A549 (cell line): Measurements from ENCODE around the gene TXN2. TPM values are rescaled to one million over a fixed set of nuclear protein-coding genes. Genes with fewer than 3 reads are reported as not detected.

Source experiments
- ATAC-seq, 2 experiments: fragments of 200-7000 bp in 1 of 2; fragments of >200 bp in 1 of 2; cut with Nextera tagmentation in 1 of 2; cut with Tn5 transposase in 1 of 2; 3 replicates each; pipeline versions ENCODE4 v1.8.0 to v1.9.1; 2018 to 2020; ENCODE audit warnings: mild to moderate bottlenecking in 1 of 2, moderate library complexity in 1 of 2
- CTCF ChIA-PET: fragments of 300-600 bp; sonication (Branson Sonifier 250); formaldehyde crosslinking; extraction: SDS; loops from one replicate; lab custom pipeline; 2021; ENCODE audit warnings: antibody characterized with exemption, inconsistent platforms; lab: Yijun Ruan, JAX
- POLR2A ChIA-PET: fragments of 350-600 bp; formaldehyde crosslinking; extraction: SDS; loops from one replicate; lab custom pipeline; 2021; ENCODE audit warnings: antibody characterized with exemption, inconsistent platforms; lab: Yijun Ruan, JAX
- DNase-seq, 2 experiments: peaks; one replicate each; pipeline versions ENCODE4 v3.0.0 to v3.0.0-alpha.2; 2011 to 2016; ENCODE audit warnings: low read depth in 1 of 2, low spot score in 1 of 2
- FAIRE-seq: peaks from 2 replicates; lab custom pipeline; 2011; peaks lifted over from hg19 to GRCh38; lab: Jason Lieb, UNC
- H3K27ac ChIP-seq, 2 experiments: fragments of >200 bp; sonication (Bioruptor Twin); formaldehyde crosslinking; 3 replicates each; pipeline ENCODE4 v1.5.1; 2016 to 2017
- H3K4me1 ChIP-seq: fragments of >200 bp; sonication (Bioruptor Twin); formaldehyde crosslinking; 3 replicates; pipeline ENCODE4 v1.6.1; 2016
- H3K4me2 ChIP-seq: fragments of >200 bp; sonication (Bioruptor Twin); formaldehyde crosslinking; 3 replicates; pipeline ENCODE4 v1.6.1; 2016
- H3K4me3 ChIP-seq: fragments of >200 bp; sonication (Bioruptor Twin); formaldehyde crosslinking; 3 replicates; pipeline ENCODE4 v1.5.1; 2016
- H3K9me3 ChIP-seq: fragments of >200 bp; sonication (Bioruptor Twin); formaldehyde crosslinking; 3 replicates; pipeline ENCODE4 v1.6.1; 2016
- BCL3 ChIP-seq: fragments of >200 bp; sonication (Bioruptor Twin); formaldehyde crosslinking; IDR thresholded peaks from 3 replicates; pipeline ENCODE4 v1.6.1; 2016
- BHLHE40 ChIP-seq: IDR thresholded peaks from 2 replicates; pipeline ENCODE4 v1.6.1; 2012; ENCODE audit warnings: low read depth, low read length, inconsistent platforms
- CEBPB ChIP-seq, 2 experiments: fragments of >200 bp in 1 of 2; sonication (Bioruptor Twin) in 1 of 2; formaldehyde crosslinking in 1 of 2; IDR thresholded peaks; 2 replicates each; pipeline ENCODE4 v1.6.1; 2012 to 2016
- CHD2 ChIP-seq: fragments of 150-350 bp; IDR thresholded peaks from 2 replicates; pipeline ENCODE4 v1.6.1; 2014; ENCODE audit warnings: low read length; ENCODE audit not compliant: partially characterized antibody
- CHD4 ChIP-seq: fragments of 200-600 bp; sonication (generic); IDR thresholded peaks from 2 replicates; pipeline ENCODE4 v1.6.1; 2016; ENCODE audit warnings: antibody characterized with exemption, mild to moderate bottlenecking, borderline replicate concordance
- FOSB ChIP-seq: fragments of 250-450 bp; sonication (Bioruptor Pico); IDR thresholded peaks from 2 replicates; pipeline ENCODE4 v1.5.0; 2020; ENCODE audit warnings: mild to moderate bottlenecking, moderate library complexity
- HOXA7 ChIP-seq: fragments of 250-450 bp; sonication (Bioruptor Pico); IDR thresholded peaks from 2 replicates; pipeline ENCODE4 v1.5.0; 2020; ENCODE audit warnings: mild to moderate bottlenecking, moderate library complexity
- JUN ChIP-seq, 2 experiments: fragments of >200 bp; sonication (Bioruptor Twin); formaldehyde crosslinking; IDR thresholded peaks; 2 replicates in 1 of 2; 3 replicates in 1 of 2; pipeline ENCODE4 v1.6.1; 2016 to 2017
- KDM1A ChIP-seq: fragments of 200-600 bp; sonication (generic); IDR thresholded peaks from 2 replicates; pipeline ENCODE4 v1.6.1; 2016; ENCODE audit warnings: low read depth, mild to moderate bottlenecking
- NPAS2 ChIP-seq: fragments of 250-450 bp; sonication (Bioruptor Pico); IDR thresholded peaks from 2 replicates; pipeline ENCODE4 v1.8.0; 2022; ENCODE audit warnings: mild to moderate bottlenecking, moderate library complexity, borderline replicate concordance
- POLR2A ChIP-seq: IDR thresholded peaks from 2 replicates; pipeline ENCODE4 v1.6.1; 2012; ENCODE audit warnings: mild to moderate bottlenecking, low read length
- POLR2AphosphoS2 ChIP-seq: conservative IDR thresholded peaks from 2 replicates; pipeline ENCODE4 v1.6.1; 2012; ENCODE audit warnings: low read length, improper control_type of control experiment, inconsistent platforms
- RAD21 ChIP-seq, 2 experiments: fragments of >200 bp in 1 of 2; sonication (Bioruptor Twin) in 1 of 2; formaldehyde crosslinking in 1 of 2; IDR thresholded peaks in 1 of 2; conservative IDR thresholded peaks in 1 of 2; 2 replicates in 1 of 2; 3 replicates in 1 of 2; pipeline ENCODE4 v1.6.1; 2012 to 2018; ENCODE audit warnings: inconsistent platforms in 1 of 2
- REST ChIP-seq: fragments of 200-600 bp; sonication (generic); IDR thresholded peaks from 2 replicates; pipeline ENCODE4 v1.6.1; 2016; ENCODE audit warnings: antibody characterized with exemption, mild to moderate bottlenecking, moderate library complexity
- SMC3 ChIP-seq: fragments of >200 bp; sonication (Bioruptor Twin); formaldehyde crosslinking; IDR thresholded peaks from 3 replicates; pipeline ENCODE4 v1.6.1; 2018; ENCODE audit warnings: inconsistent platforms
- SREBF2 ChIP-seq: fragments of 450-650 bp; IDR thresholded peaks from 2 replicates; pipeline ENCODE4 v1.6.1; 2014; ENCODE audit warnings: mild to moderate bottlenecking, moderate library complexity
- TFCP2L1 ChIP-seq: fragments of 250-450 bp; sonication (Bioruptor Pico); IDR thresholded peaks from 2 replicates; pipeline ENCODE4 v1.5.0; 2021; ENCODE audit warnings: mild to moderate bottlenecking
- TP53 ChIP-seq: fragments of 250-450 bp; sonication (Bioruptor Pico); IDR thresholded peaks from 2 replicates; pipeline ENCODE4 v1.5.0; 2021; ENCODE audit warnings: mild to moderate bottlenecking, moderate library complexity
- ZC3H11A ChIP-seq: fragments of 450-650 bp; IDR thresholded peaks from 2 replicates; pipeline ENCODE4 v1.6.1; 2014; ENCODE audit warnings: antibody characterized with exemption, mild to moderate bottlenecking
- ZNF302 ChIP-seq: fragments of 250-450 bp; sonication (Bioruptor Pico); IDR thresholded peaks from 2 replicates; pipeline ENCODE4 v1.9.0; 2021; ENCODE audit warnings: inconsistent platforms, mild to moderate bottlenecking, moderate library complexity
- ZSCAN20 ChIP-seq: fragments of 250-450 bp; sonication (Bioruptor Pico); IDR thresholded peaks from 2 replicates; pipeline ENCODE4 v1.8.0; 2022; ENCODE audit warnings: mild to moderate bottlenecking, moderate library complexity
- WGBS: methylation state at CpG from one replicate; pipeline ENCODE4 v1.1.6; 2017; ENCODE audit errors: missing lambda C conversion rate; 5-methylcytosine and 5-hydroxymethylcytosine counted together
- polyA plus RNA-seq, 4 experiments: library from polyadenylated mRNA; depleted of rRNA in 3 of 4; stranded (reverse); fragments of >200 nt; fragmentation: RNase III in 1 of 4; extraction: RNeasy Plus Mini Kit Qiagen cat#74134 plus additional on column Dnase treatment in 1 of 4; gene quantifications; 2 replicates in 3 of 4; 3 replicates in 1 of 4; pipeline ENCODE4 v1.2.3, GENCODE V29; 2011 to 2017

TXN2 gene
- polyA plus RNA-seq, 2 of the 4 experiments (the other 2 are of a cell fraction) = 82.2 to 89.6 TPM

- WGBS = 90% methylated on average over 14 of the region's 14 CpGs
- ATAC-seq (no peak), FAIRE-seq (no peak), DNase-seq (no peak)
- H3K27ac ChIP-seq = no peak overlapping the region
- POLR2A ChIA-PET = no interaction called here
- H3K9me3 ChIP-seq = no peaks in the 10 kb centered on the region
- H3K4me1 ChIP-seq = peaks cover 20% of the 10 kb centered on the region
- H3K4me3 ChIP-seq = no peak overlapping the region
- no peak for TF ChIP-seq JUN (IDR thresholded peaks at IDR 0.05)
- no peak for TF ChIP-seq REST
- TF ChIP-seq BCL3 = no peak
- TF ChIP-seq CHD2 = no peak
- TF ChIP-seq CEBPB (IDR thresholded peaks at IDR 0.05) = no peak
- TF ChIP-seq RAD21 (conservative IDR thresholded peaks at IDR 0.05 in 1 of 2, IDR thresholded peaks at IDR 0.05 in 1 of 2) = no peak
- no peak for TF ChIP-seq CHD4
- TF ChIP-seq SMC3 = no peak
- no peak for TF ChIP-seq SREBF2
- TF ChIP-seq TFCP2L1 (CRISPR knock-in tag) = no peak
- TF ChIP-seq NPAS2 = no peak
- TF ChIP-seq BHLHE40 = no peak
- TF ChIP-seq ZSCAN20 (CRISPR knock-in tag) = no peak
- TF ChIP-seq FOSB (CRISPR knock-in tag) = no peak
- TF ChIP-seq POLR2AphosphoS2 = no peak
- no peak for TF ChIP-seq TP53 (CRISPR knock-in tag)
- CTCF ChIA-PET = interaction anchor here (0.7 kb wide), 2 partner anchors 136 to 514 kb away, joined by 3 read pairs; no protein-coding TSS in a partner anchor
- H3K4me2 ChIP-seq = no peak overlapping the region
Observed at GRCh38 chr22:36422287-36423014, 59.0 kb downstream of the TXN2 start.

DNA sequence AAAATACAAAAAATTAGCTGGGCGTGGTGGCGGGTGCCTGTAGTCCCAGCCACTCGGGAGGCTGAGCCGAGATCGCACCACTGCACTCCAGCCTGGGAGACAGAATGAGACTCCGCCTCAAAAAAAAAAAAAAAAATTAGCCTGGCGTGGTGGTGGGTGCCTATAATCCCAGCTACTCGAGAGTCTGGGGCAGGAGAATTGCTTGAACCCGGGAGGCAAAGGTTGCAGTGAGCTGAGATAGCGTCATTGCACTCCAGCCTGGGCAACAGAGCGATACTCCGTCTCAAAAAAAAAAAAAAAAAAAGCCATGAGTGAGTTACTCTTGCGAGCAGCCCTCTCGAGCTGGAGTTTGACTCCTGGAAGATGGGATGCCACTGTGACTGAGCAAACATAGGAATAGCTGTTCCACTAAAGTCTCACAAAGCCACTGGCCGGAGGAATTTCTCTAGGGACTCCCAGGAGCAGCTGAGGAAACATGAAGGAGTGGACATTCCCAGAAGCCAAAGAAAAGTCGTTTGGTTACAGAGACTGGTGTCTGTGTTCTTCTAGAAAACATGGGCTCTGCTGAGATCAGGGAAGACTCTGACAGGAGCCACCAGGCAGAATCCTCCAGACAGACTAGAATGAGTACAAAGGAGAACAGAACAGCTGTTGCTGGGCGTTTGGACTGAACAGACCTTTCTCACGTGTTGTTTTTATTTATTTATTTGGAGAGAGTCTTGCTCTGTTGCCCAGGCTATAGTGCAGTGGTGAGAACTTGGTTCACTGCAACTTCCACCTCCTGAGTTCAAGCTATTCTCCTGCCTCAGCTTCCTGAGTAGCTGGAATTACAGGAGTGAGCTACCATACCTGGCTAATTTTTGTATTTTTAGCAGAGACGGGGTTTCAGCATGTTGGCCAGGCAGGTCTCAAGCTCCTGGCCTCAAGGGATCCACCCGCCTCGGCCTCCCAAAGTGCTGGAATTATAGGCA lies 61.2 kb downstream of the TXN2 start:
- DNase-seq = no peak
- H3K9me3 ChIP-seq = no peaks in the 10 kb centered on the region
- FAIRE-seq = no peak
- peak overlapping the region in 1 of 2 experiments; percentile 58; a peak in 2 of 6 replicates for H3K27ac ChIP-seq
- POLR2A ChIA-PET = interaction anchor here (0.6 to 0.8 kb wide), 2 partner anchors 23 to 32 kb away, joined by 3 to 4 read pairs; no protein-coding TSS in a partner anchor
- H3K4me1 ChIP-seq = peaks cover 8% of the 10 kb centered on the region; the same call in 2 of the 3 replicates
- ATAC-seq = peak in 1 of 2 experiments; percentile 50; a peak in 3 of 6 replicates
- TF ChIP-seq ZNF302 = no peak
- no peak for TF ChIP-seq ZC3H11A
- no peak for TF ChIP-seq HOXA7 (CRISPR knock-in tag)
- no peak for TF ChIP-seq KDM1A
- TF ChIP-seq POLR2A = no peak
- TF ChIP-seq, all 56 proteins: peak for 0
- no peak overlapping the region for H3K4me3 ChIP-seq
- H3K4me2 ChIP-seq = no peak overlapping the region
- CTCF ChIA-PET = interaction anchor here (1.3 kb wide), 1 partner anchor 9 kb away, joined by 3 read pairs; no protein-coding TSS in a partner anchor
- WGBS = 68% methylated on average over 20 of the region's 21 CpGs
